ENCODE data around the gene ONECUT3. TPM values are rescaled to one million over a fixed set of nuclear protein-coding genes. Genes with fewer than 3 reads are reported as not detected.

ONECUT3 gene
- total and polyA plus RNA-seq, 2 donors from 2014 or later = not detected

DNA sequence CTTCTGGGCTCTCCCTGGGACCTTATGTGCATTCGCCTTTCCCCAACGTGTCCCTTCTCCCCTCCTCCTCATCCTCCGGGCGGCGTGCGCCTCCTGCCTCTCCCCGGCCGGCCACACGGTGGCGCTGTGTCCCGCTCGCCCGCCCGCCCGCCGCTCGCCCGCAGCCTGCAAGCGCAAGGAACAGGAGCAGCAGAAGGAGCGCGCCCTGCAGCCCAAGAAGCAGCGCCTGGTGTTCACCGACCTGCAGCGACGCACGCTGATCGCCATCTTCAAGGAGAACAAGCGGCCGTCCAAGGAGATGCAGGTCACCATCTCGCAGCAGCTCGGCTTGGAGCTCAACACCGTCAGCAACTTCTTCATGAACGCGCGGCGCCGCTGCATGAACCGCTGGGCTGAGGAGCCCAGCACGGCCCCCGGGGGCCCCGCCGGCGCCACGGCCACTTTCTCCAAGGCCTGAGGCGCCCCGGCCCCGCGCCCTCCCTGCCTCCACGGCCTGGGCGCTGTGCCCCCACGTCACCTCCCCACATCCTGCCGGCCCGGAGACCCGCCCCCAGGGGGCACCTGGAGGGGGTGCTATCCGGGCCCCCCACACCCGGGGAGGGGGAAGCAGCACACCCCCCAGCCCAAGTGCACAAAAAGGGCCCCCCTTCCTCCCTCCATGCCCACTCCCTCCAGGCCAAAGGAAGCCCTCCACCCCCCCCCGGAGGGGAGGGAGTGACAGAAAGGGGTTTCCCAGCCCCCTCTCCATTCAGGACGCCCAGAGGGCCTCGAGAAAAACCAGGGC, 21.9 kb downstream of the ONECUT3 start:
- no peaks in the 10 kb centered on the region for H3K36me3 ChIP-seq (ENCODE audit: control insufficient read depth in 2 of 3, insufficient read depth in 3 of 3, low read length in 3 of 3)
- no peaks in the 10 kb centered on the region for H3K4me1 ChIP-seq (ENCODE audit: control insufficient read depth in 2 of 3, insufficient read depth in 2 of 3, low read depth in 1 of 3, low read length in 3 of 3)
- TF ChIP-seq, protein P1, sequence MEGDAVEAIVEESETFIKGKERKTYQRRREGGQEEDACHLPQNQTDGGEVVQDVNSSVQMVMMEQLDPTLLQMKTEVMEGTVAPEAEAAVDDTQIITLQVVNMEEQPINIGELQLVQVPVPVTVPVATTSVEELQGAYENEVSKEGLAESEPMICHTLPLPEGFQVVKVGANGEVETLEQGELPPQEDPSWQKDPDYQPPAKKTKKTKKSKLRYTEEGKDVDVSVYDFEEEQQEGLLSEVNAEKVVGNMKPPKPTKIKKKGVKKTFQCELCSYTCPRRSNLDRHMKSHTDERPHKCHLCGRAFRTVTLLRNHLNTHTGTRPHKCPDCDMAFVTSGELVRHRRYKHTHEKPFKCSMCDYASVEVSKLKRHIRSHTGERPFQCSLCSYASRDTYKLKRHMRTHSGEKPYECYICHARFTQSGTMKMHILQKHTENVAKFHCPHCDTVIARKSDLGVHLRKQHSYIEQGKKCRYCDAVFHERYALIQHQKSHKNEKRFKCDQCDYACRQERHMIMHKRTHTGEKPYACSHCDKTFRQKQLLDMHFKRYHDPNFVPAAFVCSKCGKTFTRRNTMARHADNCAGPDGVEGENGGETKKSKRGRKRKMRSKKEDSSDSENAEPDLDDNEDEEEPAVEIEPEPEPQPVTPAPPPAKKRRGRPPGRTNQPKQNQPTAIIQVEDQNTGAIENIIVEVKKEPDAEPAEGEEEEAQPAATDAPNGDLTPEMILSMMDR (IDR thresholded peaks at IDR 0.05; ENCODE audit: borderline replicate concordance, extremely low read depth, insufficient read depth) = peak; percentile 26
- peaks cover 0 to 14% (median 6%) of the 10 kb centered on the region in 3 donors for H3K9me3 ChIP-seq (ENCODE audit: control insufficient read depth in 2 of 3, insufficient read depth in 1 of 3, low read length in 3 of 3)
- H3K27ac ChIP-seq (ENCODE audit: low read depth in 2 of 2, low read length in 2 of 2) = no peak overlapping the region
- H3K9ac ChIP-seq (ENCODE audit: low read length in 3 of 3) = no peak overlapping the region
- peaks cover 34% of the 10 kb centered on the region for H3K27me3 ChIP-seq (ENCODE audit: control insufficient read depth, insufficient read depth, low read length)
- FAIRE-seq (no peak), DNase-seq (no peak)
- intact Hi-C loops (cut with DNase I) = no loop called here
- no peak overlapping the region for H3K4me3 ChIP-seq (ENCODE audit: low read length in 3 of 3)

DNA sequence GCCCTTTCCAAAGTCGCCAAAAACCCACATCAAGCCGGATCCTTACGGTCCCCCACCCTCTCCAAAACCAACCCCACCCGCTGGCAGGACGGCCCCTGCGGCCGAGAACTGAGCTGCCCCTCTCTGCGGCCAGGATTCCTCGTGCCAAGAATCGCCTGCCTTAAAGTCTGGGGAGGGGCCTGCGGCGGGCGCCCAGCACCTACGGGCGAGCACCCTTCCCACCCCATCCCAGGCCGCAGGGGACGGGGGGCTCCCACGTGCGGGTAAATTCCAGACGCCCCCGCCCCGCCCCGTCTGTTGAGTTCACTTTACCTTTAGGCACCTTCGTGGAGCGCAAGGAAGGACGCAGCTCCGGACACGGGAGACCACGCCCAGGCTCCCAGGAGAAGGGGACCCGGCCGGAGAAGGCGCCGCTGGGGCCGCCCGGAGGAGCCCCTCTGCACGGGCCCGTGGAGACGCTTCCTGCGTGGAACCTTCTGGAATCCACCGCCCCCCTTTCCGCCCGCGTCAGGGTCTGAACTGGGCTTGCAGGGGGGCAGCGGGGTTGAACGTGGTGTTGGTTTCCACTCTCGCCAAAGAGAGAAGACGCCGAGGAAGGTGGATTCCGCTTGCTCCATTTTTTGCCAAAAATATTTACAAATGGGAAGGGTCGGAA, 22.8 kb downstream of the ONECUT3 start:
- DNase-seq = no peak
- TF ChIP-seq, protein P1 (IDR thresholded peaks at IDR 0.05; ENCODE audit: borderline replicate concordance, extremely low read depth, insufficient read depth) = no peak
- no peaks in the 10 kb centered on the region for H3K4me1 ChIP-seq (ENCODE audit: control insufficient read depth in 2 of 3, insufficient read depth in 2 of 3, low read depth in 1 of 3, low read length in 3 of 3)
- H3K9me3 ChIP-seq (ENCODE audit: control insufficient read depth in 2 of 3, insufficient read depth in 1 of 3, low read length in 3 of 3) = peaks cover 0 to 5% (median 1%) of the 10 kb centered on the region in 3 donors
- H3K36me3 ChIP-seq (ENCODE audit: control insufficient read depth in 2 of 3, insufficient read depth in 3 of 3, low read length in 3 of 3) = no peaks in the 10 kb centered on the region
- intact Hi-C loops (cut with DNase I) = no loop called here
- peaks cover 36% of the 10 kb centered on the region for H3K27me3 ChIP-seq (ENCODE audit: control insufficient read depth, insufficient read depth, low read length)
- no peak overlapping the region for H3K9ac ChIP-seq (ENCODE audit: low read length in 3 of 3)
- no peak for FAIRE-seq
- no peak overlapping the region for H3K4me3 ChIP-seq (ENCODE audit: low read length in 3 of 3)
- no peak overlapping the region for H3K27ac ChIP-seq (ENCODE audit: low read depth in 2 of 2, low read length in 2 of 2)

DNA sequence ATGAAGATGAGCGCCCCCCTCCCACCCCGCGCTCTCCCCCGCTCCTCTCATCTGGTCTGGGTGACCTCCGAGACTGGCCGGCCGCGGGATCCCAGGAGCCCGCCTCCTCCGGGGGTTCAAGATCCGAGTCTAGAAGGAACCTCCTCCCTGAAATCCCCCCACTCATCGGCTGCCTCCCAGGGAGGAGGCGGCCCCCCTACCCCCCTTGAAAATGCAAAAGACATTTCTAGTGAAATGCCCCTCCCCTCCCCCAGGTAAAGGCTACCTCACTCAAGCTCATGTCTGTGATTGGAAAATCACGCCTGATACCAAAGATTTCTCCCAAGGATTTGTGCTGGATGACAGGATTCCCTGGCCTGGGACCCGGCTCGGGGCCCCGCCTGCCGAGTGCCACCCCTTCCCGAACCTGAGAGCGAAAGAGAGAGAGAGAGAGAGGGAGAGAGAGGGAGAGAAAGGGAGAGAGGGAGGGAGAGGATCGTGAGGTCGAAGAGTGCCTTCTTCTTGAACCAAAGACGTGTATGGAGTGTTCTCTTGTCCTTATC, 23.4 kb downstream of the ONECUT3 start:
- Histone ChIP-seq H3K9ac (ENCODE audit: low read length in 3 of 3) (no peak overlapping the region), H3K4me1 (ENCODE audit: control insufficient read depth in 2 of 3, insufficient read depth in 2 of 3, low read depth in 1 of 3, low read length in 3 of 3) (no peaks in the 10 kb centered on the region), H3K9me3 (ENCODE audit: control insufficient read depth in 2 of 3, insufficient read depth in 1 of 3, low read length in 3 of 3) (peaks cover 0 to 2% (median 2%) of the 10 kb centered on the region in 3 donors), H3K27ac (ENCODE audit: low read depth in 2 of 2, low read length in 2 of 2) (no peak overlapping the region), H3K4me3 (ENCODE audit: low read length in 3 of 3) (no peak overlapping the region), H3K36me3 (ENCODE audit: control insufficient read depth in 2 of 3, insufficient read depth in 3 of 3, low read length in 3 of 3) (no peaks in the 10 kb centered on the region), H3K27me3 (ENCODE audit: control insufficient read depth, insufficient read depth, low read length) (peaks cover 36% of the 10 kb centered on the region)
- intact Hi-C loops (cut with DNase I) = no loop called here
- DNase-seq (no peak), FAIRE-seq (no peak)
- TF ChIP-seq, protein P1 (IDR thresholded peaks at IDR 0.05; ENCODE audit: borderline replicate concordance, extremely low read depth, insufficient read depth) = no peak
